DOHH2 (cell line): Measurements from ENCODE around the gene WFDC11.

Experiments
- H3F3A ChIP-seq: fragments of 200-600 bp; sonication (generic), shearing (Covaris generic); 2 replicates; pipeline ENCODE4 v1.6.0; 2016; ENCODE audit warnings: antibody characterized with exemption, mild to moderate bottlenecking; ENCODE audit not compliant: control insufficient read depth, insufficient read depth
- H3K27ac ChIP-seq: fragments of 200-600 bp; sonication (generic); 2 replicates; pipeline ENCODE4 v1.5.1; 2014; ENCODE audit warnings: low read depth, mild to moderate bottlenecking, low read length, moderate library complexity
- H3K27me3 ChIP-seq: fragments of 200-600 bp; sonication (generic); 2 replicates; pipeline ENCODE4 v1.6.1; 2014; ENCODE audit warnings: mild to moderate bottlenecking, low read length, mixed read lengths; ENCODE audit not compliant: control insufficient read depth
- H3K36me3 ChIP-seq: fragments of 200-600 bp; sonication (generic); 2 replicates; pipeline ENCODE4 v1.6.1; 2014; ENCODE audit warnings: mild to moderate bottlenecking, low read length, moderate library complexity, mixed read lengths; ENCODE audit not compliant: control insufficient read depth
- H3K4me1 ChIP-seq: fragments of 200-600 bp; sonication (generic); 2 replicates; pipeline ENCODE4 v1.6.1; 2014; ENCODE audit warnings: mild to moderate bottlenecking, low read length, mixed read lengths; ENCODE audit not compliant: control insufficient read depth
- H3K4me2 ChIP-seq: fragments of 200-600 bp; sonication (generic); 2 replicates; pipeline ENCODE4 v1.6.0; 2014; ENCODE audit warnings: mild to moderate bottlenecking, low read length, moderate library complexity
- H3K4me3 ChIP-seq: fragments of 200-600 bp; sonication (generic); 2 replicates; pipeline ENCODE4 v1.5.1; 2014; ENCODE audit warnings: mild to moderate bottlenecking, low read length, mixed read lengths
- H3K79me2 ChIP-seq: fragments of 200-600 bp; sonication (generic); 2 replicates; pipeline ENCODE4 v1.6.1; 2014; ENCODE audit warnings: mild to moderate bottlenecking, low read length, mixed read lengths; ENCODE audit not compliant: control insufficient read depth
- H3K9me2 ChIP-seq: fragments of 200-600 bp; sonication (generic); replicated peaks from 2 replicates; pipeline ENCODE4 v1.6.1; 2014; ENCODE audit warnings: mild to moderate bottlenecking, low read length, mixed read lengths; ENCODE audit not compliant: control insufficient read depth
- H3K9me3 ChIP-seq: fragments of 200-600 bp; sonication (generic); 2 replicates; pipeline ENCODE4 v1.6.1; 2014; ENCODE audit warnings: antibody characterized with exemption, low read length, mixed read lengths; ENCODE audit not compliant: control insufficient read depth, insufficient read depth
- H4K20me1 ChIP-seq: fragments of 200-600 bp; sonication (generic); 2 replicates; pipeline ENCODE4 v1.6.0; 2014; ENCODE audit warnings: low read depth, mild to moderate bottlenecking, antibody characterized with exemption, low read length, moderate library complexity; ENCODE audit not compliant: control insufficient read depth, insufficient read depth
- EZH2phosphoT487 ChIP-seq: fragments of 200-600 bp; sonication (generic); IDR thresholded peaks from 2 replicates; pipeline ENCODE4 v1.6.1; 2017; ENCODE audit warnings: borderline replicate concordance, mild to moderate bottlenecking, antibody characterized with exemption, low read length, moderate library complexity, mixed read lengths
- TF ChIP-seq, protein P1 (sequence below): fragments of 200-600 bp; sonication (generic); IDR thresholded peaks from one replicate; pipeline ENCODE4 v1.5.1; 2014; ENCODE audit warnings: antibody characterized with exemption, mild to moderate bottlenecking, low read depth, low read length; ENCODE audit not compliant: poor library complexity, severe bottlenecking

WFDC11 gene

GRCh38 chr20:45629496-45630100 lies 40.4 kb downstream of the WFDC11 start, which contains the start of gene WFDC10A:
Gene WFDC10A, plus strand, starts transcription at chr20:45629739. Its CDS starts 75 bp downstream, at chr20:45629814.
- H3K4me2 ChIP-seq: no peak within 1 kb of the TSS

GRCh38 chr20:45626540-45626939 lies 43.5 kb downstream of the WFDC11 start:
- TF ChIP-seq, protein P1, sequence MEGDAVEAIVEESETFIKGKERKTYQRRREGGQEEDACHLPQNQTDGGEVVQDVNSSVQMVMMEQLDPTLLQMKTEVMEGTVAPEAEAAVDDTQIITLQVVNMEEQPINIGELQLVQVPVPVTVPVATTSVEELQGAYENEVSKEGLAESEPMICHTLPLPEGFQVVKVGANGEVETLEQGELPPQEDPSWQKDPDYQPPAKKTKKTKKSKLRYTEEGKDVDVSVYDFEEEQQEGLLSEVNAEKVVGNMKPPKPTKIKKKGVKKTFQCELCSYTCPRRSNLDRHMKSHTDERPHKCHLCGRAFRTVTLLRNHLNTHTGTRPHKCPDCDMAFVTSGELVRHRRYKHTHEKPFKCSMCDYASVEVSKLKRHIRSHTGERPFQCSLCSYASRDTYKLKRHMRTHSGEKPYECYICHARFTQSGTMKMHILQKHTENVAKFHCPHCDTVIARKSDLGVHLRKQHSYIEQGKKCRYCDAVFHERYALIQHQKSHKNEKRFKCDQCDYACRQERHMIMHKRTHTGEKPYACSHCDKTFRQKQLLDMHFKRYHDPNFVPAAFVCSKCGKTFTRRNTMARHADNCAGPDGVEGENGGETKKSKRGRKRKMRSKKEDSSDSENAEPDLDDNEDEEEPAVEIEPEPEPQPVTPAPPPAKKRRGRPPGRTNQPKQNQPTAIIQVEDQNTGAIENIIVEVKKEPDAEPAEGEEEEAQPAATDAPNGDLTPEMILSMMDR: no peak
- TF ChIP-seq EZH2phosphoT487: no peak
- Histone ChIP-seq H3K36me3 (no peaks in the 10 kb centered on the region), H3F3A (no peaks in the 10 kb centered on the region), H3K27me3 (no peaks in the 10 kb centered on the region; the same call in 1 of the 2 replicates), H3K27ac (no peak overlapping the region), H3K9me2 (no peaks in the 10 kb centered on the region), H3K4me1 (no peaks in the 10 kb centered on the region), H4K20me1 (no peaks in the 10 kb centered on the region), H3K79me2 (no peaks in the 10 kb centered on the region), H3K9me3 (no peaks in the 10 kb centered on the region), H3K4me2 (no peak overlapping the region), H3K4me3 (no peak overlapping the region)

More at GRCh38 chr20:45629496-45630100, 40.4 kb downstream of the WFDC11 start, which contains the start of gene WFDC10A:
- no peaks in the 10 kb centered on the region for H4K20me1 ChIP-seq
- H3K36me3 ChIP-seq: no peaks in the 10 kb centered on the region
- no peak within 1 kb of the TSS for H3K4me3 ChIP-seq
- H3K79me2 ChIP-seq: no peaks in the 10 kb centered on the region
- no peak within 1 kb of the TSS for H3K27ac ChIP-seq
- H3K9me3 ChIP-seq: no peaks in the 10 kb centered on the region
- H3K4me1 ChIP-seq: no peaks in the 10 kb centered on the region
- TF ChIP-seq, protein P1: peak; percentile 71
- no peak for TF ChIP-seq EZH2phosphoT487
- H3K9me2 ChIP-seq: no peaks in the 10 kb centered on the region
- no peaks in the 10 kb centered on the region for H3K27me3 ChIP-seq
- H3F3A ChIP-seq: no peaks in the 10 kb centered on the region

DNA sequence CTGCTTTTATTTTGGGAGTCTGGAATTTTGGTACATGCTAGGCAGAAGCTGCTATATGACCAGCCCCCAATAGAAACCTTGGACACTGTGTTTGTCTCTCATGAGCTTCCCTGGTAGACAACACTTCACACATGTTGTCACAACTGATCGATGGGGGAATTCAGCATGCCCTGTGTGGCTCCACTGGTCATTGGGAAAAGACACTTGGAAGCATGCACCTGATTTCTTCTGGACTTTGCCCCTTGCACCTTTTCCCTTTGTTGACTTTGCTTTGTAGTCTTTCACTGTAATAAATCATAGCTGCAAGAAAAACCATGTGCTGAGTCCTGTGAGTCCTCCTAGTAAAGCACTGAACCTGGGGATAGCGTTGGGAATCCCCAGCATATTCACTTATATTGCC lies 48.4 kb downstream of the WFDC11 start:
- no peaks in the 10 kb centered on the region for H3K9me3 ChIP-seq
- no peaks in the 10 kb centered on the region for H3F3A ChIP-seq
- no peaks in the 10 kb centered on the region for H3K9me2 ChIP-seq
- no peak overlapping the region for H3K4me2 ChIP-seq
- TF ChIP-seq EZH2phosphoT487: no peak
- TF ChIP-seq, protein P1: no peak
- no peaks in the 10 kb centered on the region for H3K36me3 ChIP-seq
- no peak overlapping the region for H3K27ac ChIP-seq
- H3K4me1 ChIP-seq: no peaks in the 10 kb centered on the region
- H4K20me1 ChIP-seq: no peaks in the 10 kb centered on the region
- no peak overlapping the region for H3K4me3 ChIP-seq
- no peaks in the 10 kb centered on the region; the same call in 1 of the 2 replicates for H3K27me3 ChIP-seq
- no peaks in the 10 kb centered on the region for H3K79me2 ChIP-seq
